A673 (cell line): ENCODE results near the gene BEGAIN. TPM values are rescaled to one million over a fixed set of nuclear protein-coding genes. Genes with fewer than 3 reads are reported as not detected.

Experiments used
- BruUV-seq: library from RNA; stranded (reverse); fragments of 400-500 nt; replicated peaks from 2 replicates; lab custom pipeline; 2021; lab: Mats Ljungman, UMichigan
- CTCF ChIA-PET: fragments of 300-600 bp; sonication (Branson Sonifier 250); formaldehyde crosslinking; loops from one replicate; lab custom pipeline; 2022; ENCODE audit warnings: antibody characterized with exemption; lab: Charles Lee
- POLR2A ChIA-PET: fragments of 300-600 bp; sonication (Branson Sonifier 250); formaldehyde crosslinking; loops from one replicate; lab custom pipeline; 2022; ENCODE audit warnings: antibody characterized with exemption; ENCODE audit not compliant: low non-redundant PET; lab: Charles Lee
- DNase-seq: peaks from one replicate; pipeline ENCODE4 v3.0.0-alpha.2; 2015; ENCODE audit warnings: low spot score
- H3K27ac ChIP-seq: fragments of 200-600 bp; sonication (generic); 2 replicates; pipeline ENCODE4 v1.5.1; 2016; ENCODE audit warnings: mixed run types, low read depth, mild to moderate bottlenecking, mixed read lengths, antibody characterized with exemption, low read length; ENCODE audit not compliant: poor library complexity, severe bottlenecking
- H3K27me3 ChIP-seq: fragments of 200-600 bp; sonication (generic); replicated peaks from 2 replicates; pipeline ENCODE4 v1.6.1; 2017; ENCODE audit warnings: mixed run types, low read depth, mild to moderate bottlenecking, mixed read lengths, antibody characterized with exemption, low read length; ENCODE audit not compliant: insufficient read depth, poor library complexity
- H3K36me3 ChIP-seq: fragments of 200-600 bp; sonication (generic); 2 replicates; pipeline ENCODE4 v1.6.1; 2016; ENCODE audit warnings: mixed run types, mild to moderate bottlenecking, mixed read lengths, antibody characterized with exemption, low read length; ENCODE audit not compliant: insufficient read depth, poor library complexity, severe bottlenecking
- H3K4me1 ChIP-seq: fragments of 200-600 bp; sonication (generic); 2 replicates; pipeline ENCODE4 v1.6.1; 2017; ENCODE audit warnings: mixed run types, mild to moderate bottlenecking, mixed read lengths, antibody characterized with exemption, low read length; ENCODE audit not compliant: insufficient read depth, poor library complexity, severe bottlenecking
- H3K4me3 ChIP-seq: fragments of 200-600 bp; sonication (generic); 2 replicates; pipeline ENCODE4 v1.5.1; 2016; ENCODE audit warnings: low read depth, mixed run types, mild to moderate bottlenecking, mixed read lengths, low read length; ENCODE audit not compliant: poor library complexity, severe bottlenecking
- H3K9me3 ChIP-seq: fragments of 200-600 bp; sonication (generic); 2 replicates; pipeline ENCODE4 v1.6.1; 2016; ENCODE audit warnings: mixed run types, low read depth, mild to moderate bottlenecking, mixed read lengths, antibody characterized with exemption, low read length; ENCODE audit not compliant: poor library complexity, severe bottlenecking
- EZH2 ChIP-seq: fragments of 200-600 bp; sonication (generic); IDR thresholded peaks from 2 replicates; pipeline ENCODE4 v1.6.1; 2017; ENCODE audit warnings: borderline replicate concordance, low read depth, mild to moderate bottlenecking, mixed read lengths, antibody characterized with exemption, low read length; ENCODE audit not compliant: poor library complexity, severe bottlenecking
- intact Hi-C: fragments of 100-400 bp; cut with micrococcal nuclease; formaldehyde crosslinking; loops from one replicate; pipeline ENCODE4 v1.10.0; 2022; ENCODE audit not compliant: unreplicated experiment
- total RNA-seq: library from RNA; stranded (reverse); gene quantifications from 2 replicates; pipeline ENCODE4 v1.2.3, GENCODE V29; 2021
- TF ChIP-seq, protein P1 (sequence below): fragments of 300-800, 200-600 bp; sonication (generic); conservative IDR thresholded peaks from 2 replicates; pipeline ENCODE4 v1.5.1; 2017; ENCODE audit warnings: low read depth, mild to moderate bottlenecking, antibody characterized with exemption, low read length, moderate library complexity, mixed read lengths

The BEGAIN gene
- total RNA-seq, 1 experiment from 2014 or later = 0.84 TPM

DNA sequence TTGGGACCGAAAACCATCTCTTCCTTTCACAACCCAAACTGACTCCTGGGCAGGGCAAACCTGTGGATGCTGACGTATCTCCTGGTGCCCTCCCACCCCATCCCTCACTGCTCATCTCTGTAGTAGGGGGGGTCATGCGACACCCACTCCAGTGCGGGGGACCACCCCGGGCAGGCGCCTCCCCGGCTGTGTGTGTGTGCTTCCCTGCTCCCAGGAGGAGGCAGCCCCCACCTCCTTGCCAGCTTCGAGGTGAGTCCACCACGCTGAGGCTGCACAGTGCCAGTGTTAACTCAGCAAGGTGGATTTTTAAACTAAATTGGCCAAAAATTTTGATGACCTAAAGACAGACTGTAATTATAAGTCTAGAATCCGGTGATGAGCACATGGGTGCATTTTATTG is 46.2 kb upstream of the BEGAIN start:
- no TSS peak for BruUV-seq
- CTCF ChIA-PET = no interaction called here
- POLR2A ChIA-PET = no interaction called here

DNA sequence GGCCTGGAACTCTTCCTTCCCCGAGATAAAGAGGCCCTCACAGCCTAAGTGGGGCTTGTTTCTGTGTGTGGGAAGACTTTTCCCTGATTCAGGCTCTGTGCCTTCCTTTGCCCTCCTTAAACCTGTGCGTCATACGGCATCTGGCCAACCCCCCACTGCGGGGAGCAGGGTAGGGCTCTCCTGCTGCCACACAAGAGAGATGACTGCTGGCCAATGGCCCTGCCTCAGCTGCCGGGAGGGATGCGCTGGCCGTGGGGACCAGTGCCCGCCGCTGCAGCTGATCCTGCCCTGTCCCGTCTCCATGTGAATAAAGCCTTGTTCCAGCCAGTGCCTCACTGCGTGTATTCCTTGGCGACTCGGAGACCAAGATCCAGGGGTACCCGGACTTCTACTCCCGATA is 42.5 kb upstream of the BEGAIN start:
- intact Hi-C loops = no loop called here
- Histone ChIP-seq H3K27me3 (no peaks in the 10 kb centered on the region), H3K4me3 (no peak overlapping the region), H3K36me3 (no peaks in the 10 kb centered on the region), H3K9me3 (no peaks in the 10 kb centered on the region), H3K4me1 (no peaks in the 10 kb centered on the region), H3K27ac (no peak overlapping the region)
- TF ChIP-seq EZH2 = no peak
- TF ChIP-seq, protein P1, sequence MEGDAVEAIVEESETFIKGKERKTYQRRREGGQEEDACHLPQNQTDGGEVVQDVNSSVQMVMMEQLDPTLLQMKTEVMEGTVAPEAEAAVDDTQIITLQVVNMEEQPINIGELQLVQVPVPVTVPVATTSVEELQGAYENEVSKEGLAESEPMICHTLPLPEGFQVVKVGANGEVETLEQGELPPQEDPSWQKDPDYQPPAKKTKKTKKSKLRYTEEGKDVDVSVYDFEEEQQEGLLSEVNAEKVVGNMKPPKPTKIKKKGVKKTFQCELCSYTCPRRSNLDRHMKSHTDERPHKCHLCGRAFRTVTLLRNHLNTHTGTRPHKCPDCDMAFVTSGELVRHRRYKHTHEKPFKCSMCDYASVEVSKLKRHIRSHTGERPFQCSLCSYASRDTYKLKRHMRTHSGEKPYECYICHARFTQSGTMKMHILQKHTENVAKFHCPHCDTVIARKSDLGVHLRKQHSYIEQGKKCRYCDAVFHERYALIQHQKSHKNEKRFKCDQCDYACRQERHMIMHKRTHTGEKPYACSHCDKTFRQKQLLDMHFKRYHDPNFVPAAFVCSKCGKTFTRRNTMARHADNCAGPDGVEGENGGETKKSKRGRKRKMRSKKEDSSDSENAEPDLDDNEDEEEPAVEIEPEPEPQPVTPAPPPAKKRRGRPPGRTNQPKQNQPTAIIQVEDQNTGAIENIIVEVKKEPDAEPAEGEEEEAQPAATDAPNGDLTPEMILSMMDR = no peak
- CTCF ChIA-PET = no interaction called here
- POLR2A ChIA-PET = no interaction called here
- no peak for DNase-seq
- BruUV-seq = no TSS peak

More for the DNA sequence above, 46.2 kb upstream of the BEGAIN start:
- DNase-seq = no peak
- Histone ChIP-seq H3K27me3 (no peaks in the 10 kb centered on the region), H3K27ac (no peak overlapping the region), H3K36me3 (no peaks in the 10 kb centered on the region), H3K9me3 (no peaks in the 10 kb centered on the region), H3K4me3 (no peak overlapping the region), H3K4me1 (no peaks in the 10 kb centered on the region)
- TF ChIP-seq, protein P1 = no peak
- TF ChIP-seq EZH2 = no peak
- intact Hi-C loops = no loop called here

DNA sequence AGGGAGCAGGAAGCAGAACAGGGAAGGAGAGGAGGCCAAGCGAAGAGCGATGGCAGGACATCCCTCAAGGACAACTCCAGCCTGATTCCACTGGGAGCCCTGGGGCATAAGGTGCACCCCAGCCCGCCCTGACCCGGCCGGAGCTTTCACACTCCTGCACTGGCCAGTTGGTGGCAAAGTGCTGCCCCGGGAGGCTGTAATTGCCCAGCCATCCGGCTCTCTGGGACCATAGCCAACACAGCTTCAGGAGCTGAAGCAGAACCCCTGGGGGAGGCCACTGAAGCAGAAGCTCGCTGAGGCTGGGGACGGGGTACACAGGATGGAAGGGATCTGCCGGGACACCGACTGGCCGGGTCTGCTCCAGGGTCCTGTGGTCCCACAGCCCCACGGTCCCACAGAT is 41.9 kb upstream of the BEGAIN start:
- BruUV-seq = no TSS peak
- ChIA-PET CTCF (no interaction called here), POLR2A (no interaction called here)
- TF ChIP-seq EZH2 = no peak
- TF ChIP-seq, protein P1 = no peak
- intact Hi-C loops = no loop called here
- H3K36me3 ChIP-seq = no peaks in the 10 kb centered on the region
- no peaks in the 10 kb centered on the region for H3K9me3 ChIP-seq
- H3K4me1 ChIP-seq = no peaks in the 10 kb centered on the region
- H3K27me3 ChIP-seq = no peaks in the 10 kb centered on the region
- no peak for DNase-seq
- H3K27ac ChIP-seq = no peak overlapping the region
- no peak overlapping the region for H3K4me3 ChIP-seq
